HG03457 (cell line): Measurements from ENCODE around the gene MAGEA9B.
A peak's percentile ranks its signal among the peaks of the same experiment; 100 is the strongest.
"Not testable (repeated sequence)": the region's sequence is repeated elsewhere in the genome, so short reads cannot be mapped to it uniquely, and the experiment has no call there.

Experiments used
- ATAC-seq: cut with Tn5 transposase; IDR thresholded peaks from one replicate; pipeline ENCODE4 v1.9.1; 2021; ENCODE audit warnings: moderate number of reproducible peaks; ENCODE audit not compliant: unreplicated experiment

MAGEA9B gene

GRCh38 chrX:149539283-149540130 lies 47.8 kb downstream of the MAGEA9B start:
- peak; percentile 41 for ATAC-seq

GRCh38 chrX:149537474-149537873 lies 49.8 kb downstream of the MAGEA9B start:
- ATAC-seq = not testable (repeated sequence)

- not testable (repeated sequence) for ATAC-seq
These were observed 52.2 kb downstream of the MAGEA9B start for GRCh38 chrX:149534926-149535602.

GRCh38 chrX:149533999-149534398 lies 53.3 kb downstream of the MAGEA9B start:
- ATAC-seq = not testable (repeated sequence)

- not testable (repeated sequence) for ATAC-seq
These were observed 54.4 kb downstream of the MAGEA9B start for GRCh38 chrX:149532868-149533267.
